GM23338 (cell line): ENCODE data around the gene ST6GALNAC3. TPM values are rescaled to one million over a fixed set of nuclear protein-coding genes. Genes with fewer than 3 reads are reported as not detected.

Source experiments
- CREB1 ChIP-seq: fragments of 250-450 bp; sonication (Bioruptor Pico); IDR thresholded peaks from 2 replicates; pipeline ENCODE4 v1.5.0; 2020; ENCODE audit warnings: low read depth, mild to moderate bottlenecking, moderate library complexity
- EZH2 ChIP-seq: fragments of 200-600 bp; sonication (generic); IDR thresholded peaks from one replicate; pipeline ENCODE4 v1.8.0; 2017; ENCODE audit warnings: antibody characterized with exemption, mild to moderate bottlenecking, low read depth; ENCODE audit not compliant: unreplicated experiment
- EZH2phosphoT487 ChIP-seq: fragments of 200-600 bp; sonication (generic); IDR thresholded peaks from one replicate; pipeline ENCODE4 v1.8.1; 2018; ENCODE audit warnings: antibody characterized with exemption; ENCODE audit not compliant: unreplicated experiment
- JUNB ChIP-seq: IDR thresholded peaks from one replicate; pipeline ENCODE4 v1.6.1; 2016; ENCODE audit warnings: antibody characterized with exemption; ENCODE audit not compliant: unreplicated experiment
- NANOG ChIP-seq: IDR thresholded peaks from 2 replicates; pipeline ENCODE4 v1.6.1; 2016; ENCODE audit warnings: antibody characterized with exemption, borderline replicate concordance
- POLR2AphosphoS5 ChIP-seq: IDR thresholded peaks from 2 replicates; pipeline ENCODE4 v1.6.1; 2016; ENCODE audit warnings: antibody characterized with exemption, low read depth
- STAT1 ChIP-seq: IDR thresholded peaks from one replicate; pipeline ENCODE4 v1.6.1; 2016; ENCODE audit warnings: antibody characterized with exemption; ENCODE audit not compliant: unreplicated experiment
- ZNF331 ChIP-seq: fragments of 250-450 bp; sonication (Bioruptor Pico); IDR thresholded peaks from 2 replicates; pipeline ENCODE4 v1.5.0; 2020; ENCODE audit warnings: low read depth, mild to moderate bottlenecking, moderate library complexity
- polyA plus RNA-seq: library from polyadenylated mRNA; unstranded; fragments of >200 nt; fragmentation: Nextera tagmentation; extraction: Ambion mirVana; gene quantifications from 2 replicates; pipeline ENCODE4 v1.2.1, GENCODE V29; 2016
- total RNA-seq: library from RNA; depleted of rRNA; stranded (reverse); fragments of >200 nt; shearing (Covaris generic); gene quantifications from 2 replicates; pipeline ENCODE4 v1.2.3, GENCODE V29; 2014
- TF ChIP-seq, protein P1 (sequence below): fragments of 250-450 bp; sonication (Bioruptor Pico); IDR thresholded peaks from 2 replicates; pipeline ENCODE4 v1.5.0; 2020; ENCODE audit warnings: mild to moderate bottlenecking, moderate library complexity
- TF ChIP-seq, protein P2 (sequence below), 2 experiments: fragments of 200-600 bp in 1 of 2; sonication (generic) in 1 of 2; conservative IDR thresholded peaks; 2 replicates each; pipeline versions ENCODE4 v1.5.1 to v1.6.1; 2016 to 2017; ENCODE audit warnings: antibody characterized with exemption in 2 of 2, low read depth in 2 of 2, mild to moderate bottlenecking in 2 of 2, moderate library complexity in 1 of 2
- TF ChIP-seq, protein P3 (sequence below): IDR thresholded peaks from one replicate; pipeline ENCODE4 v1.6.1; 2018; ENCODE audit warnings: antibody characterized with exemption; ENCODE audit not compliant: unreplicated experiment

Gene ST6GALNAC3
- total and polyA plus RNA-seq, 2 experiments from 2014 or later, result 4.7 to 11.6 TPM

DNA sequence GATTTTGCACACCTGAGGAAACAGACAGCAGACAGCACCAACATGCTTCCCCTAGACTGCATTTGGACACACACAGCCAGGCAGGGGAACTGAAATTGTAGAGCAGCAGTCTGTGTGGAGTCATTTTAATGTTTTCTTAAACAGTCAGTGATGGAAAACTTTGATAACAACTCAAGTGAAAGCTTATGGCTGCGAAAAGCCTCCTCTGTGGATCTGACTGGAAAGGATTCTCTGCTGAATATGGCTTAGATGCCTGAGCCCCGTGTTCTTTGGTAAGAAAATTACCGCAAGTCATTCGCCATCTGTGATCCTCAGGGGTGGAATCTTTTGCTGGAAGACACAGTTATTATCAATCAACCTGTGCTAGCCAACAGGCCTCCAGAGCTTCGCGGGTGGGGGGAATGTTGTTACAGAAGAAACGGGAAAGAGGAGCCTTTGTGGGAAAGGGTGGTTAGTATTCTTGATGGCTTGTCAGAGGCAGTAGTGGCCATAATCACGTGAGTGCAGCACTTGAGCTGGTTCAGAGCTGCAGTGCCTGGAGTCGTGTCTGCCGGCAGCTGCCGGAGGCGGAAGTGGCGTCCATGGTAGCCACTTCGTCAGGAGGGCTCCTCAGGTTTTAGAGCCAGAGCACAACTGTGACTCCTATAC lies 204.7 kb downstream of the ST6GALNAC3 start (continued):
- TF ChIP-seq, protein P1, sequence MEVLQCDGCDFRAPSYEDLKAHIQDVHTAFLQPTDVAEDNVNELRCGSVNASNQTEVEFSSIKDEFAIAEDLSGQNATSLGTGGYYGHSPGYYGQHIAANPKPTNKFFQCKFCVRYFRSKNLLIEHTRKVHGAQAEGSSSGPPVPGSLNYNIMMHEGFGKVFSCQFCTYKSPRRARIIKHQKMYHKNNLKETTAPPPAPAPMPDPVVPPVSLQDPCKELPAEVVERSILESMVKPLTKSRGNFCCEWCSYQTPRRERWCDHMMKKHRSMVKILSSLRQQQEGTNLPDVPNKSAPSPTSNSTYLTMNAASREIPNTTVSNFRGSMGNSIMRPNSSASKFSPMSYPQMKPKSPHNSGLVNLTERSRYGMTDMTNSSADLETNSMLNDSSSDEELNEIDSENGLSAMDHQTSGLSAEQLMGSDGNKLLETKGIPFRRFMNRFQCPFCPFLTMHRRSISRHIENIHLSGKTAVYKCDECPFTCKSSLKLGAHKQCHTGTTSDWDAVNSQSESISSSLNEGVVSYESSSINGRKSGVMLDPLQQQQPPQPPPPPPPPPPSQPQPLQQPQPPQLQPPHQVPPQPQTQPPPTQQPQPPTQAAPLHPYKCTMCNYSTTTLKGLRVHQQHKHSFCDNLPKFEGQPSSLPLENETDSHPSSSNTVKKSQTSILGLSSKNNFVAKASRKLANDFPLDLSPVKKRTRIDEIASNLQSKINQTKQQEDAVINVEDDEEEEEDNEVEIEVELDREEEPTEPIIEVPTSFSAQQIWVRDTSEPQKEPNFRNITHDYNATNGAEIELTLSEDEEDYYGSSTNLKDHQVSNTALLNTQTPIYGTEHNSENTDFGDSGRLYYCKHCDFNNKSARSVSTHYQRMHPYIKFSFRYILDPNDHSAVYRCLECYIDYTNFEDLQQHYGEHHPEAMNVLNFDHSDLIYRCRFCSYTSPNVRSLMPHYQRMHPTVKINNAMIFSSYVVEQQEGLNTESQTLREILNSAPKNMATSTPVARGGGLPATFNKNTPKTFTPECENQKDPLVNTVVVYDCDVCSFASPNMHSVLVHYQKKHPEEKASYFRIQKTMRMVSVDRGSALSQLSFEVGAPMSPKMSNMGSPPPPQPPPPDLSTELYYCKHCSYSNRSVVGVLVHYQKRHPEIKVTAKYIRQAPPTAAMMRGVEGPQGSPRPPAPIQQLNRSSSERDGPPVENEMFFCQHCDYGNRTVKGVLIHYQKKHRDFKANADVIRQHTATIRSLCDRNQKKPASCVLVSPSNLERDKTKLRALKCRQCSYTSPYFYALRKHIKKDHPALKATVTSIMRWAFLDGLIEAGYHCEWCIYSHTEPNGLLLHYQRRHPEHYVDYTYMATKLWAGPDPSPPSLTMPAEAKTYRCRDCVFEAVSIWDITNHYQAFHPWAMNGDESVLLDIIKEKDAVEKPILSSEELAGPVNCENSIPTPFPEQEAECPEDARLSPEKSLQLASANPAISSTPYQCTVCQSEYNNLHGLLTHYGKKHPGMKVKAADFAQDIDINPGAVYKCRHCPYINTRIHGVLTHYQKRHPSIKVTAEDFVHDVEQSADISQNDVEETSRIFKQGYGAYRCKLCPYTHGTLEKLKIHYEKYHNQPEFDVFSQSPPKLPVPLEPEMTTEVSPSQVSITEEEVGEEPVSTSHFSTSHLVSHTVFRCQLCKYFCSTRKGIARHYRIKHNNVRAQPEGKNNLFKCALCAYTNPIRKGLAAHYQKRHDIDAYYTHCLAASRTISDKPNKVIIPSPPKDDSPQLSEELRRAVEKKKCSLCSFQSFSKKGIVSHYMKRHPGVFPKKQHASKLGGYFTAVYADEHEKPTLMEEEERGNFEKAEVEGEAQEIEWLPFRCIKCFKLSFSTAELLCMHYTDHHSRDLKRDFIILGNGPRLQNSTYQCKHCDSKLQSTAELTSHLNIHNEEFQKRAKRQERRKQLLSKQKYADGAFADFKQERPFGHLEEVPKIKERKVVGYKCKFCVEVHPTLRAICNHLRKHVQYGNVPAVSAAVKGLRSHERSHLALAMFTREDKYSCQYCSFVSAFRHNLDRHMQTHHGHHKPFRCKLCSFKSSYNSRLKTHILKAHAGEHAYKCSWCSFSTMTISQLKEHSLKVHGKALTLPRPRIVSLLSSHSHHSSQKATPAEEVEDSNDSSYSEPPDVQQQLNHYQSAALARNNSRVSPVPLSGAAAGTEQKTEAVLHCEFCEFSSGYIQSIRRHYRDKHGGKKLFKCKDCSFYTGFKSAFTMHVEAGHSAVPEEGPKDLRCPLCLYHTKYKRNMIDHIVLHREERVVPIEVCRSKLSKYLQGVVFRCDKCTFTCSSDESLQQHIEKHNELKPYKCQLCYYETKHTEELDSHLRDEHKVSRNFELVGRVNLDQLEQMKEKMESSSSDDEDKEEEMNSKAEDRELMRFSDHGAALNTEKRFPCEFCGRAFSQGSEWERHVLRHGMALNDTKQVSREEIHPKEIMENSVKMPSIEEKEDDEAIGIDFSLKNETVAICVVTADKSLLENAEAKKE (CRISPR knock-in tag), result no peak
- TF ChIP-seq, protein P2, sequence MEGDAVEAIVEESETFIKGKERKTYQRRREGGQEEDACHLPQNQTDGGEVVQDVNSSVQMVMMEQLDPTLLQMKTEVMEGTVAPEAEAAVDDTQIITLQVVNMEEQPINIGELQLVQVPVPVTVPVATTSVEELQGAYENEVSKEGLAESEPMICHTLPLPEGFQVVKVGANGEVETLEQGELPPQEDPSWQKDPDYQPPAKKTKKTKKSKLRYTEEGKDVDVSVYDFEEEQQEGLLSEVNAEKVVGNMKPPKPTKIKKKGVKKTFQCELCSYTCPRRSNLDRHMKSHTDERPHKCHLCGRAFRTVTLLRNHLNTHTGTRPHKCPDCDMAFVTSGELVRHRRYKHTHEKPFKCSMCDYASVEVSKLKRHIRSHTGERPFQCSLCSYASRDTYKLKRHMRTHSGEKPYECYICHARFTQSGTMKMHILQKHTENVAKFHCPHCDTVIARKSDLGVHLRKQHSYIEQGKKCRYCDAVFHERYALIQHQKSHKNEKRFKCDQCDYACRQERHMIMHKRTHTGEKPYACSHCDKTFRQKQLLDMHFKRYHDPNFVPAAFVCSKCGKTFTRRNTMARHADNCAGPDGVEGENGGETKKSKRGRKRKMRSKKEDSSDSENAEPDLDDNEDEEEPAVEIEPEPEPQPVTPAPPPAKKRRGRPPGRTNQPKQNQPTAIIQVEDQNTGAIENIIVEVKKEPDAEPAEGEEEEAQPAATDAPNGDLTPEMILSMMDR (conservative IDR thresholded peaks at IDR 0.05; ENCODE audit: low read depth in 2 of 2), result no peak
- TF ChIP-seq, protein P3, sequence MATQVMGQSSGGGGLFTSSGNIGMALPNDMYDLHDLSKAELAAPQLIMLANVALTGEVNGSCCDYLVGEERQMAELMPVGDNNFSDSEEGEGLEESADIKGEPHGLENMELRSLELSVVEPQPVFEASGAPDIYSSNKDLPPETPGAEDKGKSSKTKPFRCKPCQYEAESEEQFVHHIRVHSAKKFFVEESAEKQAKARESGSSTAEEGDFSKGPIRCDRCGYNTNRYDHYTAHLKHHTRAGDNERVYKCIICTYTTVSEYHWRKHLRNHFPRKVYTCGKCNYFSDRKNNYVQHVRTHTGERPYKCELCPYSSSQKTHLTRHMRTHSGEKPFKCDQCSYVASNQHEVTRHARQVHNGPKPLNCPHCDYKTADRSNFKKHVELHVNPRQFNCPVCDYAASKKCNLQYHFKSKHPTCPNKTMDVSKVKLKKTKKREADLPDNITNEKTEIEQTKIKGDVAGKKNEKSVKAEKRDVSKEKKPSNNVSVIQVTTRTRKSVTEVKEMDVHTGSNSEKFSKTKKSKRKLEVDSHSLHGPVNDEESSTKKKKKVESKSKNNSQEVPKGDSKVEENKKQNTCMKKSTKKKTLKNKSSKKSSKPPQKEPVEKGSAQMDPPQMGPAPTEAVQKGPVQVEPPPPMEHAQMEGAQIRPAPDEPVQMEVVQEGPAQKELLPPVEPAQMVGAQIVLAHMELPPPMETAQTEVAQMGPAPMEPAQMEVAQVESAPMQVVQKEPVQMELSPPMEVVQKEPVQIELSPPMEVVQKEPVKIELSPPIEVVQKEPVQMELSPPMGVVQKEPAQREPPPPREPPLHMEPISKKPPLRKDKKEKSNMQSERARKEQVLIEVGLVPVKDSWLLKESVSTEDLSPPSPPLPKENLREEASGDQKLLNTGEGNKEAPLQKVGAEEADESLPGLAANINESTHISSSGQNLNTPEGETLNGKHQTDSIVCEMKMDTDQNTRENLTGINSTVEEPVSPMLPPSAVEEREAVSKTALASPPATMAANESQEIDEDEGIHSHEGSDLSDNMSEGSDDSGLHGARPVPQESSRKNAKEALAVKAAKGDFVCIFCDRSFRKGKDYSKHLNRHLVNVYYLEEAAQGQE, result no peak
- TF ChIP-seq NANOG (no peak), STAT1 (no peak), CREB1 (no peak), POLR2AphosphoS5 (no peak), JUNB (no peak), ZNF331 (CRISPR knock-in tag) (no peak), EZH2phosphoT487 (no peak), EZH2 (no peak)
